GM21447 (cell line): ENCODE data around the gene SPTLC3.

ENCODE experiments used
- ATAC-seq: cut with Tn5 transposase; IDR thresholded peaks from one replicate; pipeline ENCODE4 v1.9.1; 2021; ENCODE audit not compliant: unreplicated experiment

The SPTLC3 gene

GRCh38 chr20:13089950-13090469 lies 81.2 kb downstream of the SPTLC3 start:
- ATAC-seq: no peak

DNA sequence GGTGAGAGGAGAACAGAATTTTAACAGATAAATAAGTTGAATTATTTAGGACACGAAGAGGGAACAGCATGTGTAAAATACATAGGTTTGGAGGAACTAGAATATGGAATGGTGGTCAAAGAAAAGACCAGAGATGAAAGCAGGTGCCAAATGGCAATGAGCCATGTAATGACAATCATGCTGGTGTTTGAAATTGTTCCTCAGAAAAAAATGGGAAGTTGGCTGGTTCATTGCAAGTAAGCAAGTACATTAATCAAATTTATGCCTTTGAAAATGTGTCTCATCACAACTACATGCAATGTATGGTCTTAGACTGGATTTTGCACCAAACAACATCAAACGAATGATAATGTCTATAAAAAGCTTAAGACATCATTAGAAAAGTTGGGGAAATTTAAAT lies 83.3 kb downstream of the SPTLC3 start:
- no peak for ATAC-seq

- ATAC-seq: no peak
Observed at GRCh38 chr20:13094976-13095375, 86.2 kb downstream of the SPTLC3 start.

GRCh38 chr20:13098720-13099355 lies 90.1 kb downstream of the SPTLC3 start:
- no peak for ATAC-seq

GRCh38 chr20:13099676-13100075 lies 90.9 kb downstream of the SPTLC3 start:
- no peak for ATAC-seq

GRCh38 chr20:13101276-13101675 lies 92.5 kb downstream of the SPTLC3 start:
- ATAC-seq: no peak

DNA sequence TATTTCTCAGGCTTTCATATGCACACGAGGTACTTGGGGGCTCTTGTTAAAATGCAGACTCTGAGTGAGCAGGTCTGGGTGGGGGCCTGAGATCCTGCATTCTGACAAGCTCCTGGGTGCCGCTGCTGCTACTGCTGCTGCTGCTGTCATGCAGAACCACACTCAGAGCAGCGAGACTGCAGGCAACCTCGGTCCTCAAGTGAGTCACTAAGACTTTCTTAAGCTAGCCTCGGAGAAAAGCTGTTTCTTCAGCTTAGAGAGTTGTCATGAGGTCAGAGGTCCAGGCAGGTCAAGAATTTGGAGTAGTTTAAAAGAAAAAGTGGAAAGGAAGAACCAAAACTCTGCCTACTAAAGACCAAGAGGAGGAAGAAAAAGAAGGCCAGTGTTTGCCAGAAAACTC lies 92.9 kb downstream of the SPTLC3 start:
- no peak for ATAC-seq

GRCh38 chr20:13102237-13102636 lies 93.5 kb downstream of the SPTLC3 start:
- no peak for ATAC-seq

DNA sequence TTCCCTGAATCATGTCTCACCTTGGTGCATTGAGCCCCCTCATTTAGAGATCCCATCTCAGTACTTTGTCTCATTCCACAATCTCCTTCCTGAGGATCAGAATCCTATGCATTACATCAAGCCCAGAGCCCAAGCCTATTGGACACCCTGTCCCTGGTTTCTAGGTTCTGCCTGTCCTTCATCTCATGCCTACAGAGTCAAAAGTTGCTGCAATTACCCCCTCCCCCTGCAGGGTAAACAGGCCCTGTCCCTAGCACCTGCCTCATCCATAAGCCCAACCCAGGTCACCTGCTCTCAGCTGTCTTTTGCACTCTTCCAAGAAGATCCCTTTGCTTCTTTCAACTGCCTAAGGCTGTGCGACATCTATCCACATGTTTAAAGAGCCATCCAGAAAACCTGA lies 93.9 kb downstream of the SPTLC3 start:
- ATAC-seq: no peak

DNA sequence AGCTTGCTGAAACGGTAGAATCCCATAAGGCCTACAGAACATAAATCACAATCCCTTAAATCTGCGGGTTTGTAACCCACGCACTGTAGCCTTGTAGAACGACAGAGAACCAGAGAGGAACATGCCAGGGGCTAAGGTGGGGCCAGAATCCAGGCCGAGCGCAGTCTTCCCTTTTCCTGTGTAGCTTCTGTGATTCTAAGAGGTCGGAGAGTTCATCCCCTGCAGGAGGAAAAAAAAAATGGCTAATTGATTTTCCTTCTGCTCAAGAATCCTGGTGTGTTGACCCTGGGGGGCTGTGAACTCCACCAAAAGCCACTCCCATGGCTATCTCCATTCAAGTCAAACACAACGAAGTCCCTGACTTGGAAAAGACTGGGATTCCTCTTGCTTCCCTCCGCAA lies 96.3 kb downstream of the SPTLC3 start:
- ATAC-seq: no peak

DNA sequence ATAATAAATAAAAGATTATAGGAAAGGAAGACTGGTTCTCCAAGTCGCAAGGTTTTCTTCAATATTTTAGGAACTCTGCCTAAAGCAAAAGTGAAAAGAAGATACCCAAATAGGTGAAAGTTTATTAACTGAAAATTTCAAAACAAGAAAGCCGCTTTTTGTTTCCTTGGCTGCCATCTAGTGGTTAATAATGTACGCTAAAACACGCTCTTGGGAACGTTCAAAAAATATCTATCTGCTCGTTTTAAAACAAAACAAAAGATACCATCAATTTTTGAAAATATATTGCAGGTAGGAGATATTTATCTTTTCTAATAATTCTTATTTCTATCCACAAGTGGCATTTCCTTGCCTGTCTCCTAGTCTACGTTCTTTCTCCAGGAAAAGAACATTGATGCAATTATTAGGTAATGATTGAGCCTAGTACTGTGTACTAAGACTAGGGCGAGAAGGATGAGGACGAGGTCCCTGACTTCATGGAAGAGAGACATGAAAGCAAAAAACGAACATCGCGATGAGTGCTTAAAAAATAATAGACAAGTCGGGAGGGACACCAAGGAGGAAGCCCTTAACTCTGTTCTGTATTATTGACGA lies 97.2 kb downstream of the SPTLC3 start:
- ATAC-seq: no peak

DNA sequence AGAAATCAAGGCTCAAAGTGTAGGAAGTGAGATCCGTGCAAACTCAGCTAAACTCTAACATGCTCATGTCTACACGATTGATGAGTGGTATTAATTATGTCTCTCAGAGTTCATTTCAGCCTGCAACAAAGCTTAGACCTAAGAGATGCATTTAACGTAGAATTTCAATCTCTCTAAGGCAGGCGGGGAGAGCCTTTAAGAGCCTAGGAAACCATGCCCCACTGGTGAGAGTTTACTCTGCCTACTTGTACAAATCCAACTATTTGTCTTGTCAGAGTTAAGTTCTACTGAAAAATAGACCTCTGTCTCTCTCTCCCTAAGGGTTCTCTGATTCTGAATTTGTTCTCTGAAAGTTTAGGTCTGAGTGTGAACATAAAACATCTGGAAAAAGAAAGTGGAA lies 100.9 kb downstream of the SPTLC3 start:
- ATAC-seq: no peak

GRCh38 chr20:13110796-13111195 lies 102.0 kb downstream of the SPTLC3 start:
- no peak for ATAC-seq

DNA sequence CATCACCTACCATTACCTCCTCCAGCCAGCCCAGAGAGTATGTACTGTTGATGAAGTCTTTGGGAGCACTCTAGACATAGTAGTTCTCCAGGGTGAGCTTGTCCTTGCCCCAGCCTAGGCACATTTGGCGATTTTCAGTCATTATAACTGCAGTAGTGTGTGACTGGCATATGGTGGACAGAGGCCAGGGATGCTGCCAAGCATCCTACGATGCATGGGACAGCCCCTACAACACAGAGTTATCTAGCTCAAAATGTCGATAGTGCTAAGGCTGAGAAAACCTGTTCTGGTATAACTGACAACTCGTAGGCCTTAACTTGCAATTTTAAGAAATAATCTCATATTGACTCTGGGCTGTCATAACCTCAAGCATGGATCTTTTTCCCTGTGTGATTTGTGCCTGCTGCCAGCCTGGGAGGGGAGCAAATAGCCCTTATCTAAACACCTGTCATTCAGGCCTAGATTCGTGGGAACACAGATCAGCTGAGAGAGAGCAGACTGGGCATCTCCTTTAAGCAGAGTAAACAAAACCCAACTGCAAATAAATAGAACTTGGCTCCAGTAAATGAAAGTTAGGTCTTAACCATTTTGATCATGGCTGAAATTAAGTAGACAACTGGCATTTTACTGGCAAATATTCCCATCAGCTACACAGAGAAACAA lies 102.6 kb downstream of the SPTLC3 start:
- no peak for ATAC-seq

GRCh38 chr20:13113731-13114130 lies 105.0 kb downstream of the SPTLC3 start:
- no peak for ATAC-seq

- ATAC-seq: no peak
Observed at GRCh38 chr20:13117200-13117599, 108.4 kb downstream of the SPTLC3 start.

DNA sequence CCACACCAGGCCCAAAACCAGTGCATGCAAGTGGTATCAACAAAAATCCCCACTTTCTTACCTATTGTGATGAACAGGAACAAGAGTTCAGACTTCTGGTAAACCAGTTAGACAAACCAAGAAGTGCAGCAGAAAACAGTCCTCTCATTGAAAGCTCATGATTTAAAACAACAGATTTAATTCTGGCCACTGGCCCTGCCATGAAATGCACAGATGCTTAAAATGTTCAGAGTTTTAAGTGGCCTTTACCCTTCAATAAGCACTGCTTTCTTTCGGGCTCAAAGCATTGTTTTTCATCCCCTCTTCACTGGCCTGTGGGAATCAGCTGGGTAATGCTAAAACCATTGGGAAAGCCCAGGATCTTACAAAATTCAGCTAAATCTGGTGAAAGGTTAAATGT lies 109.9 kb downstream of the SPTLC3 start:
- no peak for ATAC-seq

- peak; percentile 57 for ATAC-seq
Observed at GRCh38 chr20:13119583-13119982, 110.8 kb downstream of the SPTLC3 start.

- no peak for ATAC-seq
Observed at GRCh38 chr20:13120471-13120870, 111.7 kb downstream of the SPTLC3 start.

- ATAC-seq: peak; percentile 63
Observed at GRCh38 chr20:13121840-13122515, 113.2 kb downstream of the SPTLC3 start.

GRCh38 chr20:13125486-13125885 lies 116.7 kb downstream of the SPTLC3 start:
- no peak for ATAC-seq

DNA sequence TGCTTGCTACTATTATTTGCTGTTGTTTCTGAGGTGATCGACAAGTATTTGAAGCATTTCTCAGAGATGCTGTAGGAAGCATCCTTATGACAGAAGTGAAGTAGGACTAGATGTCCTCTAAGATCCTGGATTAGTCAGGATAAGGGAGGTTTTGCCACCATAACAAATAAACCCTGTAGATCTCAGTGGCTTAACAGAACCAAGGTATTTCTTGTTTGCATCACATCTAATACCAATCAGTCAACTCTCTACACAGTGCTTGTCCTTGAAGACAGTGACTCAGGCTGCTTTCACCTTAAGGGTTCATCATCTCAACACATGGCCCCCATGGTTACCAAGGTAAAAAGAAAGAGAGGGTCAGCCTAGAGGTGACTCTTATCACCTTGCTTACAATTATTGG lies 119.4 kb downstream of the SPTLC3 start:
- no peak for ATAC-seq
